A549 (cell line): ENCODE data around the gene CLDN34. TPM values are rescaled to one million over a fixed set of nuclear protein-coding genes. Genes with fewer than 3 reads are reported as not detected.

ENCODE experiments used
- ATAC-seq, 2 experiments: fragments of 200-7000 bp in 1 of 2; fragments of >200 bp in 1 of 2; cut with Nextera tagmentation in 1 of 2; cut with Tn5 transposase in 1 of 2; 3 replicates each; pipeline versions ENCODE4 v1.8.0 to v1.9.1; 2018 to 2020; ENCODE audit warnings: mild to moderate bottlenecking in 1 of 2, moderate library complexity in 1 of 2
- CTCF ChIA-PET: fragments of 300-600 bp; sonication (Branson Sonifier 250); formaldehyde crosslinking; extraction: SDS; loops from one replicate; lab custom pipeline; 2021; ENCODE audit warnings: antibody characterized with exemption, inconsistent platforms; lab: Yijun Ruan, JAX
- POLR2A ChIA-PET: fragments of 350-600 bp; formaldehyde crosslinking; extraction: SDS; loops from one replicate; lab custom pipeline; 2021; ENCODE audit warnings: antibody characterized with exemption, inconsistent platforms; lab: Yijun Ruan, JAX
- DNase-seq, 2 experiments: peaks; one replicate each; pipeline versions ENCODE4 v3.0.0 to v3.0.0-alpha.2; 2011 to 2016; ENCODE audit warnings: low read depth in 1 of 2, low spot score in 1 of 2
- FAIRE-seq: peaks from 2 replicates; lab custom pipeline; 2011; peaks lifted over from hg19 to GRCh38; lab: Jason Lieb, UNC
- H3K27ac ChIP-seq, 2 experiments: fragments of >200 bp; sonication (Bioruptor Twin); formaldehyde crosslinking; 3 replicates each; pipeline ENCODE4 v1.5.1; 2016 to 2017
- H3K4me1 ChIP-seq: fragments of >200 bp; sonication (Bioruptor Twin); formaldehyde crosslinking; 3 replicates; pipeline ENCODE4 v1.6.1; 2016
- H3K4me2 ChIP-seq: fragments of >200 bp; sonication (Bioruptor Twin); formaldehyde crosslinking; 3 replicates; pipeline ENCODE4 v1.6.1; 2016
- H3K4me3 ChIP-seq: fragments of >200 bp; sonication (Bioruptor Twin); formaldehyde crosslinking; 3 replicates; pipeline ENCODE4 v1.5.1; 2016
- H3K9me3 ChIP-seq: fragments of >200 bp; sonication (Bioruptor Twin); formaldehyde crosslinking; 3 replicates; pipeline ENCODE4 v1.6.1; 2016
- BHLHE40 ChIP-seq: IDR thresholded peaks from 2 replicates; pipeline ENCODE4 v1.6.1; 2012; ENCODE audit warnings: low read depth, low read length, inconsistent platforms
- CBX8 ChIP-seq: fragments of 200-600 bp; sonication (generic); IDR thresholded peaks from 2 replicates; pipeline ENCODE4 v1.6.1; 2016
- EHF ChIP-seq: fragments of 250-450 bp; sonication (Bioruptor Pico); IDR thresholded peaks from 2 replicates; pipeline ENCODE4 v1.5.0; 2020; ENCODE audit warnings: mild to moderate bottlenecking
- EHMT2 ChIP-seq: fragments of 200-600 bp; sonication (generic); IDR thresholded peaks from 2 replicates; pipeline ENCODE4 v1.6.1; 2016; ENCODE audit warnings: antibody characterized with exemption, low read depth, mild to moderate bottlenecking, moderate library complexity
- EP300 ChIP-seq, 2 experiments: fragments of >200 bp; sonication (Bioruptor Twin); formaldehyde crosslinking; IDR thresholded peaks; 2 replicates in 1 of 2; 3 replicates in 1 of 2; pipeline ENCODE4 v1.6.1; 2016 to 2017
- ESRRA ChIP-seq: fragments of 150-350 bp; IDR thresholded peaks from 2 replicates; pipeline ENCODE4 v1.6.1; 2014; ENCODE audit warnings: mild to moderate bottlenecking, low read length, borderline replicate concordance
- FOSB ChIP-seq: fragments of 250-450 bp; sonication (Bioruptor Pico); IDR thresholded peaks from 2 replicates; pipeline ENCODE4 v1.5.0; 2020; ENCODE audit warnings: mild to moderate bottlenecking, moderate library complexity
- HDAC2 ChIP-seq: fragments of 200-600 bp; sonication (generic); IDR thresholded peaks from 2 replicates; pipeline ENCODE4 v1.6.1; 2016
- HOXA7 ChIP-seq: fragments of 250-450 bp; sonication (Bioruptor Pico); IDR thresholded peaks from 2 replicates; pipeline ENCODE4 v1.5.0; 2020; ENCODE audit warnings: mild to moderate bottlenecking, moderate library complexity
- KDM5A ChIP-seq: fragments of 200-600 bp; sonication (generic); IDR thresholded peaks from 2 replicates; pipeline ENCODE4 v1.6.1; 2016; ENCODE audit warnings: antibody characterized with exemption, mild to moderate bottlenecking
- MAFK ChIP-seq: fragments of 450-650 bp; IDR thresholded peaks from 2 replicates; pipeline ENCODE4 v1.6.1; 2014; ENCODE audit not compliant: partially characterized antibody
- NFE2L2 ChIP-seq: fragments of 150-350 bp; conservative IDR thresholded peaks from 2 replicates; pipeline ENCODE4 v1.6.1; 2014; ENCODE audit warnings: low read length
- PHF8 ChIP-seq: fragments of 200-600 bp; sonication (generic); IDR thresholded peaks from 2 replicates; pipeline ENCODE4 v1.6.1; 2016; ENCODE audit warnings: low read depth, mild to moderate bottlenecking, antibody characterized with exemption, moderate library complexity, borderline replicate concordance
- POLR2A ChIP-seq: IDR thresholded peaks from 2 replicates; pipeline ENCODE4 v1.6.1; 2012; ENCODE audit warnings: mild to moderate bottlenecking, low read length
- RAD21 ChIP-seq, 2 experiments: fragments of >200 bp in 1 of 2; sonication (Bioruptor Twin) in 1 of 2; formaldehyde crosslinking in 1 of 2; IDR thresholded peaks in 1 of 2; conservative IDR thresholded peaks in 1 of 2; 2 replicates in 1 of 2; 3 replicates in 1 of 2; pipeline ENCODE4 v1.6.1; 2012 to 2018; ENCODE audit warnings: inconsistent platforms in 1 of 2
- RFX5 ChIP-seq: fragments of 450-650 bp; IDR thresholded peaks from 2 replicates; pipeline ENCODE4 v1.7.1; 2014; ENCODE audit warnings: antibody characterized with exemption, mild to moderate bottlenecking, moderate library complexity
- SREBF2 ChIP-seq: fragments of 450-650 bp; IDR thresholded peaks from 2 replicates; pipeline ENCODE4 v1.6.1; 2014; ENCODE audit warnings: mild to moderate bottlenecking, moderate library complexity
- ZC3H11A ChIP-seq: fragments of 450-650 bp; IDR thresholded peaks from 2 replicates; pipeline ENCODE4 v1.6.1; 2014; ENCODE audit warnings: antibody characterized with exemption, mild to moderate bottlenecking
- ZNF302 ChIP-seq: fragments of 250-450 bp; sonication (Bioruptor Pico); IDR thresholded peaks from 2 replicates; pipeline ENCODE4 v1.9.0; 2021; ENCODE audit warnings: inconsistent platforms, mild to moderate bottlenecking, moderate library complexity
- WGBS: methylation state at CpG from one replicate; pipeline ENCODE4 v1.1.6; 2017; ENCODE audit errors: missing lambda C conversion rate; 5-methylcytosine and 5-hydroxymethylcytosine counted together
- polyA plus RNA-seq, 4 experiments: library from polyadenylated mRNA; depleted of rRNA in 3 of 4; stranded (reverse); fragments of >200 nt; fragmentation: RNase III in 1 of 4; extraction: RNeasy Plus Mini Kit Qiagen cat#74134 plus additional on column Dnase treatment in 1 of 4; gene quantifications; 2 replicates in 3 of 4; 3 replicates in 1 of 4; pipeline ENCODE4 v1.2.3, GENCODE V29; 2011 to 2017
- TF ChIP-seq, protein P1 (sequence below): fragments of >200 bp; sonication (Bioruptor Twin); formaldehyde crosslinking; IDR thresholded peaks from 3 replicates; pipeline ENCODE4 v1.6.1; 2016
- TF ChIP-seq, protein P2 (sequence below): fragments of >200 bp; sonication (Bioruptor Twin); formaldehyde crosslinking; IDR thresholded peaks from 3 replicates; pipeline ENCODE4 v1.5.1; 2016
- TF ChIP-seq, protein P3 (sequence below): IDR thresholded peaks from 2 replicates; pipeline ENCODE4 v1.6.1; 2012
- TF ChIP-seq, protein P4 (sequence below): fragments of >200 bp; sonication (Bioruptor Twin); formaldehyde crosslinking; IDR thresholded peaks from 2 replicates; pipeline ENCODE4 v1.6.1; 2016

Gene CLDN34
- polyA plus RNA-seq, 2 of the 4 experiments (the other 2 are of a cell fraction) = not detected

DNA sequence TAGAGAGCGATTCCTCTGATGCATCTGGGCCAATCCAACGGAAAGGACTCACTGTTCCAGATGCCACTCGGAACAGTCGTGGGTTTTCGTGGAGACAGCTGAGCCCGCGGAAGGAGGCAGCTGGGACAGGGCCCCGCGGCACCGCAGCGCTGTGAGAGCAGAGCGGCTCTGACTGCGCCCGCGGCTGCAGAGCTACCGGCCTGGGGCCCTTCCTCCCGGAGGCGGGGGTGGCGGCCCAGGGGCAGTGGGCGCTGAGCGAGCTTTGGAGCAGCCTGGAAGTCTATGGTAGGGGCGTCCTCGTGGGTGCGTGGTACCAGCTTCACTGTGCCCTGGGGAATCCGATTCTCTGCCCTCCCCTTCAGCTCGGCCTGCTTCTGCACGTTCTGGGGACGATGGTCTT is 24.9 kb downstream of the CLDN34 start:
- ATAC-seq = no peak
- CTCF ChIA-PET = interaction anchor here (0.7 to 11.2 kb wide), 5 partner anchors 9 to 198 kb away, joined by 3 to 216 read pairs (median 4); no protein-coding TSS in a partner anchor
- no peak for FAIRE-seq

DNA sequence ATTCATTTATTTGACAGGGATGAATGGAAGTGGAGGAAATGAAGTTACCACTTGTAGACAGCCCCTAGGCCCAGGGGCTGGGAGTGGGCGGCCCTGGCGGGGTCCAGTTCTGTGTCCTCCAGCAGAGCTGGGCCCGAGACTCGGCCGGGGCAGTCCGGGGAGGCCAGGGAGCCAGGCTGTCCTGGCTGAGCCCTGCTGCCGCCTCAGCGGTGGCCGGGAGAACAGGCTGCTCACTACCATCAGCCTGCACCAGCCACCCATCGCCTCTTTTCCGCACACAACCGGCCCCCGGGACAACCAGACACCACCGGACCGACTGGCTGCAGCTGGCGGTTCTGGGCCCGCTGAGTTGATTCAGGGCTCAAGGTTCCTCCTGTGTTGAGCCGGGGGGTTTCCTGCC is 25.6 kb downstream of the CLDN34 start:
- H3K4me1 ChIP-seq = no peaks in the 10 kb centered on the region
- ChIA-PET CTCF (interaction anchor here (0.7 to 11.2 kb wide), 4 partner anchors 10 to 131 kb away, joined by 3 to 216 read pairs (median 4); no protein-coding TSS in a partner anchor), POLR2A (no interaction called here)
- TF ChIP-seq, protein P1, sequence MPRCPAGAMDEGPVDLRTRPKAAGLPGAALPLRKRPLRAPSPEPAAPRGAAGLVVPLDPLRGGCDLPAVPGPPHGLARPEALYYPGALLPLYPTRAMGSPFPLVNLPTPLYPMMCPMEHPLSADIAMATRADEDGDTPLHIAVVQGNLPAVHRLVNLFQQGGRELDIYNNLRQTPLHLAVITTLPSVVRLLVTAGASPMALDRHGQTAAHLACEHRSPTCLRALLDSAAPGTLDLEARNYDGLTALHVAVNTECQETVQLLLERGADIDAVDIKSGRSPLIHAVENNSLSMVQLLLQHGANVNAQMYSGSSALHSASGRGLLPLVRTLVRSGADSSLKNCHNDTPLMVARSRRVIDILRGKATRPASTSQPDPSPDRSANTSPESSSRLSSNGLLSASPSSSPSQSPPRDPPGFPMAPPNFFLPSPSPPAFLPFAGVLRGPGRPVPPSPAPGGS = no peak
- no peak for TF ChIP-seq BHLHE40
- TF ChIP-seq KDM5A = no peak
- TF ChIP-seq, protein P2, sequence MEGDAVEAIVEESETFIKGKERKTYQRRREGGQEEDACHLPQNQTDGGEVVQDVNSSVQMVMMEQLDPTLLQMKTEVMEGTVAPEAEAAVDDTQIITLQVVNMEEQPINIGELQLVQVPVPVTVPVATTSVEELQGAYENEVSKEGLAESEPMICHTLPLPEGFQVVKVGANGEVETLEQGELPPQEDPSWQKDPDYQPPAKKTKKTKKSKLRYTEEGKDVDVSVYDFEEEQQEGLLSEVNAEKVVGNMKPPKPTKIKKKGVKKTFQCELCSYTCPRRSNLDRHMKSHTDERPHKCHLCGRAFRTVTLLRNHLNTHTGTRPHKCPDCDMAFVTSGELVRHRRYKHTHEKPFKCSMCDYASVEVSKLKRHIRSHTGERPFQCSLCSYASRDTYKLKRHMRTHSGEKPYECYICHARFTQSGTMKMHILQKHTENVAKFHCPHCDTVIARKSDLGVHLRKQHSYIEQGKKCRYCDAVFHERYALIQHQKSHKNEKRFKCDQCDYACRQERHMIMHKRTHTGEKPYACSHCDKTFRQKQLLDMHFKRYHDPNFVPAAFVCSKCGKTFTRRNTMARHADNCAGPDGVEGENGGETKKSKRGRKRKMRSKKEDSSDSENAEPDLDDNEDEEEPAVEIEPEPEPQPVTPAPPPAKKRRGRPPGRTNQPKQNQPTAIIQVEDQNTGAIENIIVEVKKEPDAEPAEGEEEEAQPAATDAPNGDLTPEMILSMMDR = no peak
- TF ChIP-seq EP300 (IDR thresholded peaks at IDR 0.05) = no peak
- TF ChIP-seq EHF = no peak
- no peak for TF ChIP-seq HDAC2
- TF ChIP-seq ZNF302 (CRISPR knock-in tag) = no peak
- TF ChIP-seq, protein P3, sequence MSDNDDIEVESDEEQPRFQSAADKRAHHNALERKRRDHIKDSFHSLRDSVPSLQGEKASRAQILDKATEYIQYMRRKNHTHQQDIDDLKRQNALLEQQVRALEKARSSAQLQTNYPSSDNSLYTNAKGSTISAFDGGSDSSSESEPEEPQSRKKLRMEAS = no peak
- TF ChIP-seq SREBF2 = no peak
- no peak for TF ChIP-seq RAD21 (conservative IDR thresholded peaks at IDR 0.05 in 1 of 2, IDR thresholded peaks at IDR 0.05 in 1 of 2)
- TF ChIP-seq MAFK = no peak
- no peak for TF ChIP-seq PHF8
- no peak for TF ChIP-seq HOXA7 (CRISPR knock-in tag)
- TF ChIP-seq NFE2L2 = no peak
- no peak for TF ChIP-seq RFX5
- no peak for ATAC-seq
- no peak for FAIRE-seq
- WGBS = 95% methylated on average over 9 of the region's 18 CpGs
- H3K27ac ChIP-seq = no peak overlapping the region
- H3K4me2 ChIP-seq = no peak overlapping the region
- DNase-seq = no peak
- no peak overlapping the region for H3K4me3 ChIP-seq
- peaks cover 19% of the 10 kb centered on the region for H3K9me3 ChIP-seq

More for the DNA sequence above, 24.9 kb downstream of the CLDN34 start:
- POLR2A ChIA-PET = no interaction called here
- no peak for DNase-seq
- Histone ChIP-seq H3K9me3 (peaks cover 15% of the 10 kb centered on the region), H3K4me2 (no peak overlapping the region), H3K4me1 (no peaks in the 10 kb centered on the region), H3K4me3 (no peak overlapping the region), H3K27ac (no peak overlapping the region)
- no peak for TF ChIP-seq FOSB (CRISPR knock-in tag)
- TF ChIP-seq ZC3H11A = no peak
- TF ChIP-seq POLR2A = no peak
- no peak for TF ChIP-seq ZNF302 (CRISPR knock-in tag)
- TF ChIP-seq, protein P4, sequence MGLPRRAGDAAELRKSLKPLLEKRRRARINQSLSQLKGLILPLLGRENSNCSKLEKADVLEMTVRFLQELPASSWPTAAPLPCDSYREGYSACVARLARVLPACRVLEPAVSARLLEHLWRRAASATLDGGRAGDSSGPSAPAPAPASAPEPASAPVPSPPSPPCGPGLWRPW = no peak
- no peak for TF ChIP-seq CBX8
- no peak for TF ChIP-seq MAFK
- no peak for TF ChIP-seq ESRRA
- no peak for TF ChIP-seq EHMT2
- 84% methylated on average over 10 of the region's 28 CpGs for WGBS
